SK-N-SH (cell line): Measurements from ENCODE around the gene LST1. TPM values are rescaled to one million over a fixed set of nuclear protein-coding genes. Genes with fewer than 3 reads are reported as not detected.

Experiments used
- CTCF ChIA-PET: fragments of 300-600, 350-600 bp; formaldehyde crosslinking; extraction: SDS; loops from one replicate; lab custom pipeline; 2021; lab: Yijun Ruan, JAX
- POLR2A ChIA-PET: fragments of 350-600 bp; sonication (Branson Sonifier 250); formaldehyde crosslinking; extraction: SDS; loops from one replicate; lab custom pipeline; 2020; ENCODE audit warnings: antibody characterized with exemption, inconsistent platforms; lab: Yijun Ruan, JAX
- DNase-seq: peaks from one replicate; pipeline ENCODE4 v3.0.0; 2012
- H2AFZ ChIP-seq: fragments of 200-600 bp; sonication (generic); 2 replicates; pipeline ENCODE4 v1.8.1; 2016; ENCODE audit warnings: antibody characterized with exemption, mild to moderate bottlenecking, low read depth
- H3F3A ChIP-seq: fragments of 200-600 bp; sonication (generic); replicated peaks from 2 replicates; pipeline ENCODE3; 2016; ENCODE audit warnings: antibody characterized with exemption, mild to moderate bottlenecking; ENCODE audit not compliant: insufficient read depth
- H3K27ac ChIP-seq, 2 experiments: fragments of 200-500 bp in 1 of 2; fragments of 200-600 bp in 1 of 2; sonication (Bioruptor generic) in 1 of 2; sonication (generic), shearing (Covaris generic) in 1 of 2; 2 replicates each; pipeline versions ENCODE4 v1.5.1 to v1.6.1; 2014 to 2016; ENCODE audit warnings: low read depth in 2 of 2, inconsistent platforms in 1 of 2, low read length in 1 of 2, mild to moderate bottlenecking in 1 of 2, mixed read lengths in 1 of 2
- H3K27me3 ChIP-seq: fragments of 200-600 bp; sonication (generic), shearing (Covaris generic); 2 replicates; pipeline ENCODE4 v1.6.1; 2016; ENCODE audit warnings: mixed run types; ENCODE audit not compliant: insufficient read depth
- H3K36me3 ChIP-seq, 2 experiments: fragments of 200-500 bp in 1 of 2; fragments of 200-600 bp in 1 of 2; sonication (Bioruptor generic) in 1 of 2; sonication (generic) in 1 of 2; replicated peaks in 1 of 2; 2 replicates each; pipeline versions ENCODE3 to v1.5.1; 2014 to 2016; ENCODE audit warnings: low read length in 1 of 2, mild to moderate bottlenecking in 1 of 2; ENCODE audit not compliant: insufficient read depth in 2 of 2, control insufficient read depth in 1 of 2
- H3K4me1 ChIP-seq, 2 experiments: fragments of 200-500 bp in 1 of 2; fragments of 200-600 bp in 1 of 2; sonication (Bioruptor generic) in 1 of 2; sonication (generic), shearing (Covaris generic) in 1 of 2; 2 replicates each; pipeline versions ENCODE4 v1.5.1 to v1.6.1; 2014 to 2016; ENCODE audit warnings: low read depth in 1 of 2, low read length in 1 of 2, mixed run types in 1 of 2; ENCODE audit not compliant: insufficient read depth in 2 of 2, control insufficient read depth in 1 of 2
- H3K4me2 ChIP-seq: fragments of 200-600 bp; sonication (generic), shearing (Covaris generic); 2 replicates; pipeline ENCODE4 v1.6.1; 2017; ENCODE audit warnings: mixed run types
- H3K4me3 ChIP-seq, 2 experiments: fragments of 200-500 bp in 1 of 2; fragments of 200-600 bp in 1 of 2; sonication (Bioruptor generic) in 1 of 2; sonication (generic), shearing (Covaris generic) in 1 of 2; 2 replicates each; pipeline versions ENCODE4 v1.5.1 to v1.8.1; 2014 to 2016; ENCODE audit warnings: low read depth in 2 of 2, inconsistent platforms in 1 of 2, low read length in 1 of 2, mild to moderate bottlenecking in 1 of 2, mixed read lengths in 1 of 2, moderate library complexity in 1 of 2
- H3K79me2 ChIP-seq: fragments of 200-600 bp; sonication (generic); 2 replicates; pipeline ENCODE4 v1.8.1; 2017; ENCODE audit warnings: mild to moderate bottlenecking; ENCODE audit not compliant: insufficient read depth
- H3K9ac ChIP-seq: fragments of 200-600 bp; sonication (generic); 2 replicates; pipeline ENCODE4 v1.6.1; 2017; ENCODE audit warnings: mixed run types
- H3K9me2 ChIP-seq: fragments of 200-600 bp; sonication (generic); 2 replicates; pipeline ENCODE4 v1.6.1; 2017; ENCODE audit warnings: mixed run types
- H3K9me3 ChIP-seq: fragments of 200-600 bp; sonication (generic); 2 replicates; pipeline ENCODE4 v1.6.1; 2017; ENCODE audit warnings: mixed run types, mild to moderate bottlenecking, moderate library complexity
- H4K20me1 ChIP-seq: fragments of 200-600 bp; sonication (generic); 2 replicates; pipeline ENCODE4 v1.6.1; 2017; ENCODE audit warnings: mild to moderate bottlenecking, mixed run types; ENCODE audit not compliant: insufficient read depth
- CHD2 ChIP-seq: fragments of 150-350 bp; IDR thresholded peaks from 2 replicates; pipeline ENCODE4 v1.6.1; 2018; ENCODE audit warnings: low read length; ENCODE audit not compliant: partially characterized antibody
- CTCF ChIP-seq: fragments of 200-600 bp; sonication (generic); IDR thresholded peaks from 2 replicates; pipeline ENCODE4 v1.6.1; 2017; ENCODE audit warnings: antibody characterized with exemption, mild to moderate bottlenecking, moderate library complexity
- GATA2 ChIP-seq: sonication (generic); formaldehyde crosslinking; IDR thresholded peaks from 2 replicates; pipeline ENCODE4 v1.5.0; 2020; ENCODE audit warnings: mild to moderate bottlenecking, missing genetic modification reagents
- MEF2A ChIP-seq: IDR thresholded peaks from 2 replicates; pipeline ENCODE4 v1.4.0; 2012; ENCODE audit warnings: low read depth, borderline replicate concordance
- MXI1 ChIP-seq: IDR thresholded peaks from 2 replicates; pipeline ENCODE4 v1.6.1; 2012; ENCODE audit warnings: mild to moderate bottlenecking, low read depth, low read length, improper control_type of control experiment
- PBX3 ChIP-seq: IDR thresholded peaks from 2 replicates; pipeline ENCODE4; 2012
- RXRA ChIP-seq: IDR thresholded peaks from 2 replicates; pipeline ENCODE4 v1.4.0; 2012; ENCODE audit warnings: low read depth, mild to moderate bottlenecking, borderline replicate concordance
- SMC3 ChIP-seq: IDR thresholded peaks from 2 replicates; pipeline ENCODE4 v1.6.1; 2012; ENCODE audit warnings: low read depth, low read length, improper control_type of control experiment
- USF2 ChIP-seq: fragments of 150-350 bp; IDR thresholded peaks from 2 replicates; pipeline ENCODE4 v1.6.1; 2017; ENCODE audit warnings: antibody characterized with exemption, low read length, low read depth, borderline replicate concordance
- ZBTB33 ChIP-seq: IDR thresholded peaks from 2 replicates; pipeline ENCODE4 v1.4.0; 2012; ENCODE audit warnings: low read depth, borderline replicate concordance
- WGBS: methylation state at CpG from one replicate; pipeline ENCODE4 v1.1.6; 2017; ENCODE audit warnings: low lambda C conversion rate; 5-methylcytosine and 5-hydroxymethylcytosine counted together
- polyA plus RNA-seq, 3 experiments: library from polyadenylated mRNA; depleted of rRNA; stranded (reverse); fragments of >200 nt; gene quantifications; 2 replicates each; pipeline ENCODE4 v1.2.3, GENCODE V29; 2012

The LST1 gene
- polyA plus RNA-seq, 1 of the 3 experiments (the other 2 are of a cell fraction), result not detected

- Histone ChIP-seq H3K9me3 (no peaks in the 10 kb centered on the region), H3K9me2 (no peaks in the 10 kb centered on the region), H3K27ac (no peak overlapping the region), H3K9ac (no peak overlapping the region), H4K20me1 (no peaks in the 10 kb centered on the region), H3K27me3 (no peaks in the 10 kb centered on the region), H3K79me2 (no peaks in the 10 kb centered on the region), H3K4me3 (no peak overlapping the region), H3K4me2 (no peak overlapping the region), H3K36me3 (no peaks in the 10 kb centered on the region), H2AFZ (no peak overlapping the region), H3K4me1 (no peaks in the 10 kb centered on the region; a peak in 1 of 4 replicates), H3F3A (peaks cover 6% of the 10 kb centered on the region)
- no peak for DNase-seq
- 83% methylated on average over 7 of the region's 8 CpGs for whole genome bisulfite sequencing
- ChIA-PET POLR2A (no interaction called here), CTCF (interaction anchor here (7.0 kb wide), 1 partner anchor 16 kb away, joined by 35 read pairs; no protein-coding TSS in a partner anchor)
- TF ChIP-seq USF2, result no peak
- TF ChIP-seq RXRA, result no peak
- TF ChIP-seq MEF2A, result no peak
- TF ChIP-seq SMC3, result no peak
- TF ChIP-seq ZBTB33, result no peak
- TF ChIP-seq CTCF, result no peak
- TF ChIP-seq MXI1, result no peak
- TF ChIP-seq GATA2 (CRISPR knock-in tag), result no peak
- no peak for TF ChIP-seq PBX3
- no peak for TF ChIP-seq CHD2
These were observed 28.1 kb downstream of the LST1 start for GRCh38 chr6:31614075-31614619.
